AG09319 (cell line): Measurements from ENCODE around the gene NHLRC1.
"Not testable (repeated sequence)": the region's sequence is repeated elsewhere in the genome, so short reads cannot be mapped to it uniquely, and the experiment has no call there.

Experiments used
- DNase-seq: peaks from one replicate; pipeline ENCODE4 v3.0.0-alpha.2; 2010; ENCODE audit warnings: low read depth; ENCODE audit errors: extremely low read depth
- CTCF ChIP-seq: IDR thresholded peaks from 2 replicates; pipeline ENCODE4 v1.5.1; 2011; ENCODE audit warnings: low read depth, mild to moderate bottlenecking, inconsistent platforms, low read length, moderate library complexity

NHLRC1 gene

GRCh38 chr6:18161431-18161830 lies 39.0 kb upstream of the NHLRC1 start:
- no peak for TF ChIP-seq CTCF

GRCh38 chr6:18160911-18161310 lies 38.4 kb upstream of the NHLRC1 start:
- TF ChIP-seq CTCF: no peak
- no peak for DNase-seq

More at GRCh38 chr6:18161431-18161830, 39.0 kb upstream of the NHLRC1 start:
- no peak for DNase-seq

GRCh38 chr6:18155864-18156421 lies 33.5 kb upstream of the NHLRC1 start:
- TF ChIP-seq CTCF: peak; percentile 23
- DNase-seq: no peak

GRCh38 chr6:18155150-18155863 lies 32.8 kb upstream of the NHLRC1 start, which contains the start of gene KDM1B:
Gene KDM1B (plus strand): TSS chr6:18155422. CDS start chr6:18159896, 4,474 bp downstream.
- no peak for TF ChIP-seq CTCF
- peak; percentile 96 for DNase-seq

GRCh38 chr6:18154507-18155149 lies 32.2 kb upstream of the NHLRC1 start, which contains the start of gene TPMT:
Gene TPMT (minus strand): TSS chr6:18155077. CDS start chr6:18149127, 5,950 bp downstream.
- TF ChIP-seq CTCF: no peak
- no peak for DNase-seq

GRCh38 chr6:18153311-18153703 lies 30.8 kb upstream of the NHLRC1 start:
- no peak for DNase-seq
- TF ChIP-seq CTCF: no peak

- no peak for TF ChIP-seq CTCF
- DNase-seq: no peak
Measured at GRCh38 chr6:18151801-18152200, 29.3 kb upstream of the NHLRC1 start.

- not testable (repeated sequence) for DNase-seq
Measured at GRCh38 chr6:18151391-18151790, 28.9 kb upstream of the NHLRC1 start.
